GM12878 (cell line): ENCODE measurements around the gene NPW. TPM values are rescaled to one million over a fixed set of nuclear protein-coding genes. Genes with fewer than 3 reads are reported as not detected.

Experiments
- BACH1 ChIP-seq: fragments of 450-650 bp; IDR thresholded peaks from 2 replicates; pipeline ENCODE4 v1.6.1; 2017; ENCODE audit warnings: mild to moderate bottlenecking, borderline replicate concordance
- CTCF ChIP-seq, 3 experiments: IDR thresholded peaks in 2 of 3; conservative IDR thresholded peaks in 1 of 3; 2 replicates each; pipeline ENCODE4 v1.5.1; 2011; ENCODE audit warnings: low read depth in 3 of 3, low read length in 3 of 3, mild to moderate bottlenecking in 3 of 3, control low read depth in 2 of 3, moderate library complexity in 2 of 3, inconsistent platforms in 1 of 3, mixed read lengths in 1 of 3; ENCODE audit not compliant: control insufficient read depth in 2 of 3, insufficient read depth in 1 of 3; ENCODE audit errors: extremely low read depth in 1 of 3
- DPF2 ChIP-seq: fragments of 450-650 bp; IDR thresholded peaks from 2 replicates; pipeline ENCODE4 v1.6.1; 2017; ENCODE audit warnings: mild to moderate bottlenecking
- FOS ChIP-seq: IDR thresholded peaks from 3 replicates; pipeline ENCODE4 v1.6.1; 2011; ENCODE audit warnings: borderline replicate concordance; ENCODE audit not compliant: insufficient read length; ENCODE audit errors: extremely low read depth
- GATAD2B ChIP-seq: fragments of 450-650 bp; conservative IDR thresholded peaks from 2 replicates; pipeline ENCODE4 v1.6.1; 2017; ENCODE audit warnings: low read depth, mild to moderate bottlenecking, moderate library complexity
- HDGF ChIP-seq: fragments of 450-650 bp; IDR thresholded peaks from 2 replicates; pipeline ENCODE4 v1.6.1; 2016; ENCODE audit warnings: antibody characterized with exemption
- LARP7 ChIP-seq: fragments of 450-650 bp; IDR thresholded peaks from 2 replicates; pipeline ENCODE4 v1.6.1; 2017; ENCODE audit warnings: mild to moderate bottlenecking
- MXI1 ChIP-seq: fragments of 150-350 bp; IDR thresholded peaks from 2 replicates; pipeline ENCODE4 v1.6.1; 2011; ENCODE audit warnings: low read depth, mild to moderate bottlenecking, inconsistent platforms, low read length, improper control_type of control experiment
- MYC ChIP-seq: IDR thresholded peaks from 2 replicates; pipeline ENCODE4 v1.6.1; 2011; ENCODE audit warnings: mild to moderate bottlenecking, low read length, moderate library complexity, inconsistent platforms; ENCODE audit not compliant: insufficient read depth, insufficient replicate concordance, insufficient read length, severe bottlenecking
- NFYA ChIP-seq: IDR thresholded peaks from 2 replicates; pipeline ENCODE4 v1.6.1; 2011; ENCODE audit warnings: low read depth, mild to moderate bottlenecking, low read length, improper control_type of control experiment, borderline replicate concordance
- PAX5 ChIP-seq: IDR thresholded peaks from 2 replicates; pipeline ENCODE4 v1.6.1; 2011; ENCODE audit warnings: low read depth, low read length, borderline replicate concordance
- PAX8 ChIP-seq: fragments of 450-650 bp; IDR thresholded peaks from 2 replicates; pipeline ENCODE4 v1.6.1; 2017; ENCODE audit warnings: mild to moderate bottlenecking, moderate library complexity
- POLR2A ChIP-seq: IDR thresholded peaks from 2 replicates; pipeline ENCODE4 v1.6.1; 2011; ENCODE audit warnings: low read depth, mild to moderate bottlenecking, low read length
- POLR2AphosphoS2 ChIP-seq: IDR thresholded peaks from 2 replicates; pipeline ENCODE4 v1.6.1; 2011; ENCODE audit warnings: low read depth, mild to moderate bottlenecking, low read length, improper control_type of control experiment, moderate library complexity
- RAD21 ChIP-seq: IDR thresholded peaks from 2 replicates; pipeline ENCODE4 v1.6.1; 2011; ENCODE audit warnings: mild to moderate bottlenecking, low read depth, low read length, moderate library complexity; ENCODE audit not compliant: insufficient read depth
- SREBF2 ChIP-seq: IDR thresholded peaks from 2 replicates; pipeline ENCODE4 v1.6.1; 2012; ENCODE audit warnings: mild to moderate bottlenecking, low read length
- STAT1 ChIP-seq: fragments of 450-650 bp; conservative IDR thresholded peaks from 2 replicates; pipeline ENCODE4 v1.6.1; 2014; ENCODE audit warnings: antibody characterized with exemption, mild to moderate bottlenecking
- TBL1XR1 ChIP-seq: IDR thresholded peaks from 2 replicates; pipeline ENCODE4 v1.6.1; 2012; ENCODE audit warnings: low read depth, low read length, improper control_type of control experiment
- TCF7 ChIP-seq: IDR thresholded peaks from 2 replicates; pipeline ENCODE4 v1.6.1; 2014; ENCODE audit warnings: antibody characterized with exemption, borderline replicate concordance
- YBX1 ChIP-seq: fragments of 450-650 bp; IDR thresholded peaks from 2 replicates; pipeline ENCODE4 v1.6.1; 2016; ENCODE audit warnings: antibody characterized with exemption
- ZNF592 ChIP-seq: fragments of 450-650 bp; IDR thresholded peaks from 2 replicates; pipeline ENCODE4 v1.6.1; 2017; ENCODE audit warnings: mild to moderate bottlenecking, moderate library complexity
- ZNF622 ChIP-seq: fragments of 450-650 bp; IDR thresholded peaks from 2 replicates; pipeline ENCODE4 v1.6.1; 2017; ENCODE audit warnings: mild to moderate bottlenecking, inconsistent platforms
- polyA plus RNA-seq, 11 experiments: library from polyadenylated mRNA; depleted of rRNA in 4 of 11; unstranded in 6 of 11; stranded (reverse) in 5 of 11; fragments of >200 nt; fragmentation: Nextera tagmentation in 4 of 11; fragmentation: Illumina TruSeq in 1 of 11; extraction: Ambion mirVana in 4 of 11; extraction: Trizol in 1 of 11; gene quantifications; 1 replicate in 1 of 11; 2 replicates in 10 of 11; pipeline versions ENCODE4 v1.2.1 to v1.2.3, GENCODE V29; 2011 to 2016; ENCODE audit warnings: inconsistent platforms in 2 of 11, missing spikeins in 2 of 11, low read depth in 1 of 11
- total RNA-seq, 4 experiments: library from RNA; depleted of rRNA in 3 of 4; stranded (reverse); fragments of >200 nt in 3 of 4; fragmentation: Illumina TruSeq in 1 of 4; extraction: Trizol in 1 of 4; gene quantifications; 2 replicates each; pipeline versions ENCODE4 v1.2.1 to v1.2.3, GENCODE V29; 2013 to 2021
- TF ChIP-seq, protein P1 (sequence below): IDR thresholded peaks from 2 replicates; pipeline ENCODE4 v1.6.1; 2012; ENCODE audit warnings: low read depth, low read length, improper control_type of control experiment

NPW gene
- total and polyA plus RNA-seq, 10 of the 15 experiments (the other 5 are each of a cell fraction or from before 2014, with no cell fraction given) = 0.23 to 2.5 (median 0.98) TPM; not detected in 4

DNA sequence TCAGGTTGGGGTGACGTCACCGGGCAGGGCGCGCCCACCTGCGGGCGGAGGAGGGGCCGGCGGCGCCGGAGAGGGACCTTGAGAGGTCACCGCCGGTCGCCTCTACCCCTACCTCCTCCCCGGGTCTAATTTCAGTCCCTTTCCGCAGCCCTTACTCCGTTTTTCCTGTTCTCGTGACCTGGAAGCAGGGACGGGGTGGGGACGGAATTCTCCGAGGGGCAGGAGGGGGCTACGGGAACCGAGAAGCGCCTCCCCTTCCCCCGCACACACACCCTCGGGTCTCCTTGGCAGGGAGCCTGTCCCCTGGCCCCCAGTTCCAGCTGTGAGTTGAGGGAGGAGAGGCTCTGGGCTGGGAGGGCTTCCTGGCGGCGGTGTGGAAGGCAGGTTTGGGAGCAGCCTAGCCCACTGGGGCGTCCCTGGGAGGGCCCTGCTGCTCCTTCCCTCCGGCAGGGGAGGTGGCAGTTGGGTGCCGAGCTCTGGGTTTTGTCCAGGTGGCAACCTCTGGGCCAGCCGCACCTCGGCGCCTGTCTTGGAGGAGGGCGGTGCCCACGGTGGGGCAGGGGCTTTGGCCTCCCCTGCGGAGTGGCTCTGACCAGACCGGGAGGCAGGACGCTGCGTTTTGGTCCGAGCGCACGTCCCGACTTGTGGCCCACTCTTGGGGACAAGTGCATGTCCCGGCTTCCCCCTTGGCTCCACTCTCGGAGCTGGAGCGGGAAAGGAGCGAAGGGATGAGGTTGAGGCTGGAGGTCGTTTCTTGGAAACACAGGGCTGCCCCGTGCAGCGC, 29.0 kb upstream of the NPW start (continued):
- no peak for TF ChIP-seq NFYA
- TF ChIP-seq TBL1XR1 = no peak
- TF ChIP-seq TCF7 = no peak
- no peak; the same call in 1 of the 2 replicates for TF ChIP-seq POLR2AphosphoS2
- TF ChIP-seq, protein P1, sequence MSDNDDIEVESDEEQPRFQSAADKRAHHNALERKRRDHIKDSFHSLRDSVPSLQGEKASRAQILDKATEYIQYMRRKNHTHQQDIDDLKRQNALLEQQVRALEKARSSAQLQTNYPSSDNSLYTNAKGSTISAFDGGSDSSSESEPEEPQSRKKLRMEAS = no peak
- TF ChIP-seq CTCF (IDR thresholded peaks at IDR 0.05 in 2 of 3, conservative IDR thresholded peaks at IDR 0.05 in 1 of 3; ENCODE audit: control insufficient read depth in 2 of 3, extremely low read depth in 1 of 3, insufficient read depth in 1 of 3, low read depth in 3 of 3, low read length in 3 of 3) = no peak
- TF ChIP-seq FOS = no peak
- TF ChIP-seq RAD21 = no peak
- no peak for TF ChIP-seq PAX8
- TF ChIP-seq GATAD2B = no peak; the same call in 1 of the 2 replicates
- no peak for TF ChIP-seq STAT1
- TF ChIP-seq YBX1 = no peak
- TF ChIP-seq POLR2A = no peak
- peak; percentile 68; the same call in 1 of the 2 replicates for TF ChIP-seq LARP7
- TF ChIP-seq PAX5 = no peak
- TF ChIP-seq ZNF592 = no peak
- 0 out of 2 replicates have a peak, but pooled peaks have one; percentile 14 for TF ChIP-seq BACH1
- TF ChIP-seq HDGF = no peak
- TF ChIP-seq MXI1 = no peak
- peak; percentile 67 for TF ChIP-seq DPF2
- TF ChIP-seq MYC = no peak
- no peak for TF ChIP-seq ZNF622
- no peak for TF ChIP-seq SREBF2
